ENCODE results near the gene GMCL2.

The GMCL2 gene

DNA sequence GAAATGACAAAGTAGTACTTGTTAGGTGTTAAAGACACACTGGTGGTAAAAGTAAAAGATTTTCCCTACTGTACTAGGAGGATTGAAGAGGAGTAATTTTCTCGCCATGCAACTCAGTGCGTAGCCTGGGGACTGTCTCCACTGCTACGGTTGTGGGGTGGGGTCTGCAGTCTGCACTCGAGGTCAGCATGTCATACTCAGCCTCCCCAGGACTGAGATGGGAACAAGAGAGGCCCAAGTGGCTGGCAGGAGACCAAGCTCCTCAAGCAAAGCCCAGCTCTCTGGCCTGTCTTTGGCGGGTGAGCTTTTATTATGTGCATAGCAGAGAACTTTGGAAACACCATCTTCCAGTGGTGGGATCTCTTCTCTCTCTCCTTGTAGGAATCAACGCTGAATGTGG, 43.9 kb downstream of the GMCL2 start:
- no peak for DNase-seq (ENCODE audit: low read depth in 2 of 2)

GRCh38 chr5:178142642-178143041, 44.5 kb downstream of the GMCL2 start:
- DNase-seq (ENCODE audit: low read depth in 2 of 2), result no peak

DNA sequence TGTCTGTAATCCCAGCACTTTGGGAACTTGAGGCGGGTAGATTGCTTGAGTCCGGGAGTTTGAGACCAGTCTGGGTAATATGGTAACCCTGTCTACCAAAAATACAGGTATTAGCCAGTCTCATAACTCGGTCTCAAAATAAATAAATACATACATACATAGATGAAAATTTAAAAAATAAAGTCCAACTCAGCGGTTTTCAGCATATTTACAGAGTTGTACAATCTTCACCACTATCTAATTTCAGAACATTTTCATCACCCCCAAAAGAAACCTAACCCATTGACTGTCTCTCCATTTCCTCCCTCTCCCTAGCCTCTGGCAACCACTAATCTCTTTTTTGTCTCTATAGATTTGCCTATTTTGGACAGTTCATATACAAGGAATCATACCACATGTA, 45.6 kb downstream of the GMCL2 start:
- DNase-seq (ENCODE audit: low read depth in 2 of 2), result no peak

DNA sequence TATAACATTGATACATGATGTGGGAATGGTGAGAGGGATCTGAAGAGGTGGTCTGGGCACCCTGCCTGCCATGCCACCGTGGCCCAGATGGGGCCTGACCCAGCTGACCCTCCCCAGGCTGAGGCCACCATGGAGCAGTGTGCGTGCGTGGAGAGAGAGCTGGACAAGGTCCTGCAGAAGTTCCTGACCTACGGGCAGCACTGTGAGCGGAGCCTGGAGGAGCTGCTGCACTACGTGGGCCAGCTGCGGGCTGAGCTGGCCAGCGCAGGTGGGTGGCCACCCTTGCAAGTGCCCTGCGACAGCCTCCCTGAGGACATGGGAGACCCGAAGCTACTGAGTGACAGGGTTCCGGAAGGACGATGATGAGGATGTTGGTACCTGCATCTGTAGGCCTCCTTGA, 49.2 kb downstream of the GMCL2 start:
- DNase-seq (ENCODE audit: low read depth in 2 of 2), result no peak

GRCh38 chr5:178136990-178137389, 50.2 kb downstream of the GMCL2 start:
- DNase-seq (ENCODE audit: low read depth in 2 of 2), result no peak
